ENCODE data around the gene C16orf89.
"Not testable (repeated sequence)": the region's sequence is repeated elsewhere in the genome, so short reads cannot be mapped to it uniquely, and the experiment has no call there.

DNA sequence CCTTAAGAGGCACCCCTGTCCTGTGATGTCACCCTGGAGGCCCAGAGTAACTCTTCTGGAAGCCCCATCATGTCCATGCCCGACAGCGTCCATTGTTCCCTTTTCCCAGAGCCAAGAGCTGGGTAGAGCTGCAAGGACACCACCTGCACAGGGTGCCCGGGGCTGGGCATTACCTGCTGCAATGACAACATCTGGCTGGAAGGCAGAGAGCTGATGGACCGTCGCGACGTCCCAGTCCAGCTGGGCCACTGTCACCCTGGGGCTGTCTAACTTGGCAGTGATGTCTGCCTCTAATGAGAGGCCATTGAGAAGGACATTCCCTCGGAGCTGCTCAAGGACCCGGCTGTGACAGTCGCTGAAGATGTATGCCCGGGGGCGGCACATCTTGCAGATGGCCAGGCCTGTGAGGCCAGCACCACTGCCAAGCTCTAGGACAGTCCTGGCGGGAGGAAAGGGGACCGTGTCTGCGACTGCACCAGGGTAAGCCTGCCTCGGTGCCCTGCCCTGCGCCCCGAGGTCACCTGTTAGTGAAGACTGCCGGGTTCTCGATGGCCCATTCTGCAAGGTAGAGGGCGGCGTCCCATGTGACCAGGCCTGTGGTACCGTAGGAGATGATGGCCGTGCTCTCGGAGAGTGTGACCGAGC lies 24.3 kb upstream of the C16orf89 start:
- not testable (repeated sequence) for TF ChIP-seq POLR2A (IDR thresholded peaks at IDR 0.05; ENCODE audit: low read length); GATA1 (IDR thresholded peaks at IDR 0.05; ENCODE audit: low read depth, low read length)
